Stimulated activated naive B cell treated with anti-CD40 and anti-IgM and Interleukin-4, amounts not matched to agents 10 μg/mL and 1 μg/mL and 100 μg/mL, for 72 hours (primary cell): ENCODE measurements around the gene PRKCSH.
A peak's percentile ranks its signal among the peaks of the same experiment; 100 is the strongest.
"Not testable (repeated sequence)": the region's sequence is repeated elsewhere in the genome, so short reads cannot be mapped to it uniquely, and the experiment has no call there.

Source experiments
- ATAC-seq, 2 donors: fragments of 150-1000 bp; cut with Tn5 transposase; replicated peaks; 2 replicates each; pipeline ENCODE4 v1.10.0; 2021; ENCODE audit warnings: moderate library complexity in 1 of 2
- DNase-seq: peaks from one replicate; pipeline ENCODE4 v3.0.0; 2021
- H3K27ac Mint-ChIP-seq: one replicate; pipeline ENCODE4 v1.8.0; 2022; ENCODE audit warnings: mild to moderate bottlenecking, mixed read lengths
- H3K27me3 Mint-ChIP-seq, 2 donors: one replicate each; pipeline ENCODE4 v1.8.0; 2022; ENCODE audit warnings: mixed read lengths in 2 of 2
- H3K36me3 Mint-ChIP-seq, 2 donors: one replicate each; pipeline ENCODE4 v1.8.0; 2022; ENCODE audit warnings: mixed read lengths in 2 of 2, mild to moderate bottlenecking in 1 of 2
- H3K4me1 Mint-ChIP-seq, 2 donors: one replicate each; pipeline ENCODE4 v1.8.0; 2022; ENCODE audit warnings: mixed read lengths in 2 of 2, mild to moderate bottlenecking in 1 of 2
- H3K4me3 Mint-ChIP-seq, 2 donors: one replicate each; pipeline ENCODE4 v1.8.0; 2022; ENCODE audit warnings: mild to moderate bottlenecking in 2 of 2, mixed read lengths in 2 of 2, moderate library complexity in 1 of 2
- H3K9me3 Mint-ChIP-seq, 2 donors: one replicate each; pipeline ENCODE4 v1.8.0; 2022; ENCODE audit warnings: mixed read lengths in 2 of 2, mild to moderate bottlenecking in 1 of 2

PRKCSH gene

GRCh38 chr19:11435057-11435832, at the start of gene PRKCSH, which contains the start of gene ODAD3:
Gene PRKCSH, plus strand, starts transcription at chr19:11435635. Its CDS starts 483 bp downstream, at chr19:11436118.
Gene ODAD3, minus strand, starts transcription at chr19:11435121. Its CDS starts 105 bp downstream, at chr19:11435016.
- H3K4me1 Mint-ChIP-seq: peaks cover 19 to 36% of the 10 kb centered on the region in 2 donors
- ATAC-seq (peak; percentile 93 to 94), DNase-seq (peak; percentile 100)
- no peaks in the 10 kb centered on the region for H3K27me3 Mint-ChIP-seq
- H3K9me3 Mint-ChIP-seq: no peaks in the 10 kb centered on the region
- H3K27ac Mint-ChIP-seq: peak within 1 kb of the TSS; percentile 99
- H3K4me3 Mint-ChIP-seq: peak within 1 kb of the TSS; percentile 99
- peaks cover 28 to 32% of the 10 kb centered on the region in 2 donors for H3K36me3 Mint-ChIP-seq

DNA sequence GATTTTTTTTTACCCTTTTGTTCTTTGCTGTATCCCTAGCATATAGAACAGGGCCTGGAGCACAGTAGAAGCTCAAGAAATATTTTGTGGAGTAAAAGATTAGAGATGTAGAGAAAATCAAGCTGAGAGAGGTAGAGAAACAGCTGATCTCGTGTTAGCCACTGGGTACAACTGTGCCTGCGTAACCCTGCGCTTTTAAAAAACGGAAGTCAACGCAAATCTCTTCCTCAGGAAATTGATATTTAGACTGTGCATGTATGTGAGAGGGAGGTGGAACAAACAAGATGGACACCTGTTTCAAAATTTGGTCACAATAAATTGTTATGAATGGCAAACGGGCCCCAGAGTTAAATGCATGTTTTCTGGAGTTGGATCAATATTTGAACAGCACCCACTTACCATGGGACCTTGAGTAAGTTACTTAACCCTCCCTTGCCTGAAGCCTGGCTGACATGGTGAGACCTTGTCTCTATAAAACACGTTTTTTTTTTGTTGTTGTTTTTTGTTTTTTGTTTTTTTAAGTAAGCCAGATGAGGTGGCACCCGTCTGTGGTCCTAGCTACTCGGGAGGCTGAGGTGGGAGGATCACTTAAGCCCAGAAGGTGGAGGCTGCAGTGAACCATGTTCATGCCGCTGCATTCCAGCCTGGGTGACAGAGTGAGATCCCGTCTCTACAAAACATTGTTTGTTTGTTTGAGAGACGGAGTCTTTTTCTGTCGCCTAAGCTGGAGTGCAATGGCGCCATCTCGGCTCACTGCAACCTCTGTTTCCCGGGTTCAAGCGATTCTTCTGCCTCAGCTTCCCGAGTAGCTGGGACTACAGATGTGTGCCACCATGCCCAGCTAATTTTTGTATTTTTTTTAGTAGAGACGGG, 48.0 kb upstream of the PRKCSH start:
- Mint-ChIP-seq H3K27ac (peak overlapping the region; percentile 74), H3K9me3 (peaks cover 3 to 6% of the 10 kb centered on the region in 2 donors), H3K4me3 (no peak overlapping the region), H3K36me3 (no peaks in the 10 kb centered on the region), H3K4me1 (peaks cover 13 to 25% of the 10 kb centered on the region in 2 donors), H3K27me3 (peaks cover 5 to 9% of the 10 kb centered on the region in 2 donors)
- ATAC-seq (peak; percentile 72 to 73), DNase-seq (no peak)

DNA sequence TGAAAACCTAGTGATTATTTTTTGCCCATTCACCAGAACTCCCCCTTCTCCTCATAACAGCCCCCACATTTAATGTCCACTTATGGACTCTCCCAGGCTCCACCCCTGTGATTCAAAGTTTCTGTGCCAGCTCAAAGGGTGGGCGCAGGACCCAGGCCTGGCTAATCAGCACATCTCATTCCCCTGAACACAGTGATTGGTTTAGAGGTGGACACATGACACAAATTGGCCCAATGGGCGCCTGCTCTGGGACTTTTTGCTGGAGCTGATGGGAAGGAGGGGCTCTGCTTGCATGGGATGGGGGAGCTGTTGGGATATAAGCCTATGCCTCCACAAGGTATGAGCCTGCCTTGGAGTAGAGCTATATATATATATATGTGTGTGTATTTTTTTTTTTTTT, 45.1 kb upstream of the PRKCSH start:
- H3K27ac Mint-ChIP-seq: no peak overlapping the region
- peaks cover 11 to 12% of the 10 kb centered on the region in 2 donors for H3K4me1 Mint-ChIP-seq
- peaks cover 0 to 4% of the 10 kb centered on the region in 2 donors for H3K27me3 Mint-ChIP-seq
- no peak overlapping the region for H3K4me3 Mint-ChIP-seq
- peaks cover 3 to 6% of the 10 kb centered on the region in 2 donors for H3K9me3 Mint-ChIP-seq
- no peaks in the 10 kb centered on the region for H3K36me3 Mint-ChIP-seq
- DNase-seq (no peak), ATAC-seq (no peak)

GRCh38 chr19:11390933-11391680, 44.3 kb upstream of the PRKCSH start:
- peaks cover 11 to 12% of the 10 kb centered on the region in 2 donors for H3K4me1 Mint-ChIP-seq
- H3K27me3 Mint-ChIP-seq: peaks cover 0 to 5% of the 10 kb centered on the region in 2 donors
- no peak overlapping the region for H3K4me3 Mint-ChIP-seq
- DNase-seq (no peak), ATAC-seq (no peak)
- no peaks in the 10 kb centered on the region for H3K36me3 Mint-ChIP-seq
- no peak overlapping the region for H3K27ac Mint-ChIP-seq
- H3K9me3 Mint-ChIP-seq: peaks cover 3 to 6% of the 10 kb centered on the region in 2 donors

DNA sequence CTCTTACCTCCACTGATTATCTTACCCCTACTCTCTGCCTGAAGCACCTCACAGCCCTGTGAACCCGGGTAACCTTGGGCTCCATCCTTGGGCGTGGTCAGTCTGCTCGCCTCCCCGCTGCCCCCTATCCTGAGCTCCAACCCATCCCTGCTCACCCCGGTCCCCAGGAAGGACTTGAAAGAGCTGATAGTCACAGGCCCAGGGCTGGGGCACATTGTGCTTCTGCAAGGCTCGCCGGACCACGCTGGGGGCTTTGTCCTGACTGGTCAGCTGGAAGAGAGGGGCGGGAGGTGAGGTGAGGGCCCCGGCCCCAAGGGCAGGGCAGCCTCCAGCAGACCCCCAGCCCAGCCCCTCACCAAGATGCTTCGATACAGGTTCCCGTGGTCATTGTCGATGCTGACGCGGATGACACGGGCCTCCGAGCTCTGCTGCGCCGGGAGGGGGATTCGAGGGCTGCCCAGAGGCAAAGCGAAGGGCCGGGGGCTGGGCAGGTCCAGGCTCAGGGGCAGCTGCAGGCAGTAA, 38.3 kb upstream of the PRKCSH start:
- Mint-ChIP-seq H3K4me1 (peaks cover 0 to 7% of the 10 kb centered on the region in 2 donors), H3K9me3 (no peaks in the 10 kb centered on the region), H3K36me3 (no peaks in the 10 kb centered on the region), H3K4me3 (no peak overlapping the region), H3K27ac (no peak overlapping the region), H3K27me3 (peaks cover 9 to 22% of the 10 kb centered on the region in 2 donors)
- DNase-seq: no peak
- no peak for ATAC-seq

- Mint-ChIP-seq H3K4me3 (no peak overlapping the region), H3K4me1 (peaks cover 0 to 2% of the 10 kb centered on the region in 2 donors), H3K36me3 (no peaks in the 10 kb centered on the region), H3K27ac (no peak overlapping the region), H3K27me3 (peaks cover 9 to 22% of the 10 kb centered on the region in 2 donors), H3K9me3 (no peaks in the 10 kb centered on the region)
- no peak for ATAC-seq
- DNase-seq: no peak
Measured at GRCh38 chr19:11399667-11400066, 35.8 kb upstream of the PRKCSH start.

- Mint-ChIP-seq H3K36me3 (no peaks in the 10 kb centered on the region), H3K4me3 (no peak overlapping the region), H3K9me3 (no peaks in the 10 kb centered on the region), H3K27me3 (peaks cover 9 to 16% of the 10 kb centered on the region in 2 donors), H3K27ac (no peak overlapping the region), H3K4me1 (peaks cover 0 to 2% of the 10 kb centered on the region in 2 donors)
- DNase-seq (no peak), ATAC-seq (no peak)
Measured at GRCh38 chr19:11400798-11401197, 34.6 kb upstream of the PRKCSH start.

GRCh38 chr19:11401808-11402543, 33.5 kb upstream of the PRKCSH start:
- DNase-seq (no peak), ATAC-seq (no peak)
- H3K27me3 Mint-ChIP-seq: peaks cover 6 to 28% of the 10 kb centered on the region in 2 donors
- no peaks in the 10 kb centered on the region for H3K9me3 Mint-ChIP-seq
- H3K36me3 Mint-ChIP-seq: no peaks in the 10 kb centered on the region
- peaks cover 7% of the 10 kb centered on the region in 2 donors for H3K4me1 Mint-ChIP-seq
- H3K27ac Mint-ChIP-seq: no peak overlapping the region
- H3K4me3 Mint-ChIP-seq: no peak overlapping the region

GRCh38 chr19:11404588-11405222, 30.7 kb upstream of the PRKCSH start:
- ATAC-seq (no peak), DNase-seq (no peak)
- Mint-ChIP-seq H3K27me3 (peaks cover 5 to 30% of the 10 kb centered on the region in 2 donors), H3K36me3 (no peaks in the 10 kb centered on the region), H3K4me1 (peaks cover 7% of the 10 kb centered on the region in 2 donors), H3K9me3 (no peaks in the 10 kb centered on the region), H3K4me3 (no peak overlapping the region), H3K27ac (no peak overlapping the region)

- ATAC-seq (peak; percentile 51 to 63), DNase-seq (peak; percentile 21)
- Mint-ChIP-seq H3K9me3 (no peaks in the 10 kb centered on the region), H3K4me3 (peak overlapping the region in 1 of 2 donors; percentile 39), H3K27me3 (peaks cover 0 to 18% of the 10 kb centered on the region in 2 donors), H3K4me1 (peaks cover 5 to 7% of the 10 kb centered on the region in 2 donors), H3K36me3 (no peaks in the 10 kb centered on the region), H3K27ac (no peak overlapping the region)
Measured at GRCh38 chr19:11405846-11406643, 29.4 kb upstream of the PRKCSH start.

DNA sequence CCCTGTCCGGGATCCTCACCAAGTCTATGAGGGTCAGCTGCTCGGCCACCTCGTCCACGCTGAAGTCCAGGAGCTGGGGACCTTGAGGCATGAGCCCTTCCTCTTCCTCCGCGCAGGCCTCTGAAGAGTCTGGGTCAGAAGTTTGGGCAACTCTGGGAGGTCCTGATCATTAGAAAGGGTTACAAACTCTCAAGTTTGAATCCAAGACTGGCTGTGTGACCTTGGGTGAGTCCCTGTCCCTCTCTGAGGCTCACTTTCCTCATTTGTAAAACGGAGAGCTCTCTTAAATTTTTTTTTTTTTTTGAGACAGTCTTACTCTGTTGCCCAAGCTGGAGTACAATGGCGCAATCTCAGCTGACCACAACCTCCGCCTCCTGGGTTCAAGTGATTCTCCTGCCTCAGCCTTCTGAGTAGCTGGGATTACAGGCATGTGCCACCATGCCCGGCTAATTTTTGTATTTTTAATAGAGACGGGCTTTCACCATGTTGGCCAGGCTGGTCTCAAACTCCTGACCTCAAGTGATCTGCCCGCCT, 28.7 kb upstream of the PRKCSH start:
- not testable (repeated sequence) for DNase-seq, H3K36me3 Mint-ChIP-seq, H3K9me3 Mint-ChIP-seq, H3K4me1 Mint-ChIP-seq, ATAC-seq, H3K27ac Mint-ChIP-seq, H3K4me3 Mint-ChIP-seq
- peaks cover 0 to 17% of the 10 kb centered on the region in 2 donors for H3K27me3 Mint-ChIP-seq

- ATAC-seq: no peak
- Mint-ChIP-seq H3K9me3 (no peaks in the 10 kb centered on the region), H3K27me3 (peaks cover 0 to 17% of the 10 kb centered on the region in 2 donors), H3K4me3 (no peak overlapping the region), H3K36me3 (no peaks in the 10 kb centered on the region), H3K4me1 (peaks cover 5 to 7% of the 10 kb centered on the region in 2 donors), H3K27ac (no peak overlapping the region)
- no peak for DNase-seq
Measured at GRCh38 chr19:11408591-11408990, 26.8 kb upstream of the PRKCSH start.
